ENCODE data around the gene DHX30.

DHX30 gene

GRCh38 chr3:47890828-47891612 is 88.1 kb downstream of the DHX30 start:
- H3K9me3 ChIP-seq: no peaks in the 10 kb centered on the region; the same call in 1 of the 2 replicates
- no peak overlapping the region for H3K4me3 ChIP-seq
- H3K36me3 ChIP-seq (replicated peaks): peaks cover 19% of the 10 kb centered on the region
- no peaks in the 10 kb centered on the region for H3K27me3 ChIP-seq (ENCODE audit: low read depth)
- DNase-seq (ENCODE audit: low spot score in 2 of 2): peak in 1 of 2 experiments; percentile 72
- H3K4me1 ChIP-seq: peaks cover 31% of the 10 kb centered on the region
- in situ Hi-C loops (cut with MboI; ENCODE audit: low sequenced_read_pairs): no loop called here

GRCh38 chr3:47891613-47892005 is 88.7 kb downstream of the DHX30 start:
- Histone ChIP-seq H3K4me1 (peaks cover 31% of the 10 kb centered on the region), H3K4me3 (no peak overlapping the region), H3K36me3 (replicated peaks) (peaks cover 22% of the 10 kb centered on the region), H3K9me3 (no peaks in the 10 kb centered on the region; the same call in 1 of the 2 replicates), H3K27me3 (ENCODE audit: low read depth) (no peaks in the 10 kb centered on the region)
- no peak for DNase-seq (ENCODE audit: low spot score in 2 of 2)
- in situ Hi-C loops (cut with MboI; ENCODE audit: low sequenced_read_pairs): no loop called here

- in situ Hi-C loops (cut with MboI; ENCODE audit: low sequenced_read_pairs): no loop called here
- Histone ChIP-seq H3K27me3 (ENCODE audit: low read depth) (no peaks in the 10 kb centered on the region), H3K4me3 (no peak overlapping the region), H3K36me3 (replicated peaks) (peaks cover 28% of the 10 kb centered on the region), H3K4me1 (peaks cover 31% of the 10 kb centered on the region), H3K9me3 (no peaks in the 10 kb centered on the region; the same call in 1 of the 2 replicates)
- no peak for DNase-seq (ENCODE audit: low spot score in 2 of 2)
Measured at GRCh38 chr3:47892286-47893040, 89.5 kb downstream of the DHX30 start.

- peaks cover 29% of the 10 kb centered on the region for H3K36me3 ChIP-seq (replicated peaks)
- no peak for DNase-seq (ENCODE audit: low spot score in 2 of 2)
- peaks cover 25% of the 10 kb centered on the region for H3K4me1 ChIP-seq
- no peaks in the 10 kb centered on the region; the same call in 1 of the 2 replicates for H3K9me3 ChIP-seq
- no peak overlapping the region for H3K4me3 ChIP-seq
- in situ Hi-C loops (cut with MboI; ENCODE audit: low sequenced_read_pairs): no loop called here
- no peaks in the 10 kb centered on the region for H3K27me3 ChIP-seq (ENCODE audit: low read depth)
Measured at GRCh38 chr3:47895241-47895640, 92.3 kb downstream of the DHX30 start.

- DNase-seq (ENCODE audit: low spot score in 2 of 2): no peak
- in situ Hi-C loops (cut with MboI; ENCODE audit: low sequenced_read_pairs): no loop called here
- Histone ChIP-seq H3K36me3 (replicated peaks) (peaks cover 28% of the 10 kb centered on the region), H3K4me1 (peaks cover 10% of the 10 kb centered on the region), H3K4me3 (no peak overlapping the region), H3K27me3 (ENCODE audit: low read depth) (no peaks in the 10 kb centered on the region), H3K9me3 (no peaks in the 10 kb centered on the region; the same call in 1 of the 2 replicates)
Measured at GRCh38 chr3:47896736-47897135, 93.8 kb downstream of the DHX30 start.

GRCh38 chr3:47897954-47898353 is 95.0 kb downstream of the DHX30 start:
- Histone ChIP-seq H3K4me3 (no peak overlapping the region), H3K9me3 (no peaks in the 10 kb centered on the region), H3K4me1 (peaks cover 8% of the 10 kb centered on the region), H3K36me3 (replicated peaks) (peaks cover 28% of the 10 kb centered on the region), H3K27me3 (ENCODE audit: low read depth) (no peaks in the 10 kb centered on the region)
- no peak for DNase-seq (ENCODE audit: low spot score in 2 of 2)
- in situ Hi-C loops (cut with MboI; ENCODE audit: low sequenced_read_pairs): no loop called here

GRCh38 chr3:47899495-47900108 is 96.7 kb downstream of the DHX30 start:
- no peaks in the 10 kb centered on the region for H3K9me3 ChIP-seq
- no peaks in the 10 kb centered on the region for H3K27me3 ChIP-seq (ENCODE audit: low read depth)
- peaks cover 5% of the 10 kb centered on the region for H3K4me1 ChIP-seq
- no peak overlapping the region for H3K4me3 ChIP-seq
- in situ Hi-C loops (cut with MboI; ENCODE audit: low sequenced_read_pairs): no loop called here
- peak in 1 of 2 experiments; percentile 37 for DNase-seq (ENCODE audit: low spot score in 2 of 2)
- peaks cover 24% of the 10 kb centered on the region for H3K36me3 ChIP-seq (replicated peaks)

All from HAP-1 (cell line).